HepG2 (cell line): ENCODE data around the gene TACC3. TPM values are rescaled to one million over a fixed set of nuclear protein-coding genes. Genes with fewer than 3 reads are reported as not detected.
A peak's percentile ranks its signal among the peaks of the same experiment; 100 is the strongest.

Source experiments
- CBX2 ChIP-seq, 2 experiments: fragments of 200-600 bp in 1 of 2; sonication (generic); formaldehyde crosslinking in 1 of 2; IDR thresholded peaks; 2 replicates each; pipeline versions ENCODE4 v1.7.0 to v1.8.1; 2018 to 2022; ENCODE audit warnings: low read depth in 2 of 2, low read length in 1 of 2, mild to moderate bottlenecking in 1 of 2, missing genetic modification reagents in 1 of 2
- HNRNPK ChIP-seq: fragments of 200-400 bp; formaldehyde crosslinking; IDR thresholded peaks from 2 replicates; pipeline ENCODE4 v1.6.1; 2018; ENCODE audit warnings: low read length, low read depth, moderate library complexity, mild to moderate bottlenecking; ENCODE audit not compliant: poor library complexity, severe bottlenecking
- KDM2A ChIP-seq: sonication (generic); formaldehyde crosslinking; IDR thresholded peaks from 2 replicates; pipeline ENCODE4 v1.4.0; 2020; ENCODE audit warnings: low read depth, missing genetic modification reagents, borderline replicate concordance
- RBAK ChIP-seq: sonication (generic); formaldehyde crosslinking; IDR thresholded peaks from 2 replicates; pipeline ENCODE4 v1.5.1; 2020; ENCODE audit warnings: mild to moderate bottlenecking, missing genetic modification reagents
- SYNCRIP ChIP-seq: fragments of 200-400 bp; formaldehyde crosslinking; IDR thresholded peaks from 2 replicates; pipeline ENCODE4 v1.6.1; 2018; ENCODE audit warnings: mild to moderate bottlenecking, low read depth, low read length; ENCODE audit not compliant: insufficient read depth
- ZBTB34 ChIP-seq: sonication (generic); formaldehyde crosslinking; IDR thresholded peaks from 2 replicates; pipeline ENCODE4 v1.8.0; 2022; ENCODE audit warnings: mild to moderate bottlenecking, missing genetic modification reagents
- ZNF280D ChIP-seq: sonication (generic); formaldehyde crosslinking; IDR thresholded peaks from 2 replicates; pipeline ENCODE4 v1.5.1; 2020; ENCODE audit warnings: mild to moderate bottlenecking, missing genetic modification reagents
- ZNF337 ChIP-seq: sonication (generic); formaldehyde crosslinking; IDR thresholded peaks from 2 replicates; pipeline ENCODE4 v1.5.1; 2020; ENCODE audit warnings: missing genetic modification reagents, low read depth, mild to moderate bottlenecking, borderline replicate concordance
- ZNF687 ChIP-seq: sonication (generic); formaldehyde crosslinking; IDR thresholded peaks from 2 replicates; pipeline ENCODE4 v1.5.1; 2020; ENCODE audit warnings: mild to moderate bottlenecking, missing genetic modification reagents, moderate library complexity
- polyA plus RNA-seq, 8 experiments: library from polyadenylated mRNA; depleted of rRNA in 3 of 8; stranded (reverse) in 7 of 8; unstranded in 1 of 8; fragments of >200 nt; fragmentation: Illumina TruSeq in 4 of 8; extraction: Trizol in 4 of 8; gene quantifications; 2 replicates each; pipeline versions ENCODE4 v1.2.1 to v1.2.3, GENCODE V29; 2011 to 2016; ENCODE audit warnings: low read depth in 4 of 8, missing spikeins in 1 of 8, mixed read lengths in 1 of 8; ENCODE audit not compliant: insufficient read depth in 1 of 8
- total RNA-seq, 5 experiments: library from RNA; depleted of rRNA; stranded (reverse); fragments of >200 nt; fragmentation: Illumina TruSeq; extraction: Trizol; gene quantifications; 2 replicates each; pipeline ENCODE4 v1.2.3, GENCODE V29; 2016; ENCODE audit warnings: low read depth in 1 of 5
- TF ChIP-seq, protein P1 (sequence below): sonication (generic); formaldehyde crosslinking; IDR thresholded peaks from 2 replicates; pipeline ENCODE4 v1.4.0; 2020; ENCODE audit warnings: missing genetic modification reagents
- TF ChIP-seq, protein P2 (sequence below): sonication (generic); formaldehyde crosslinking; conservative IDR thresholded peaks from 2 replicates; pipeline ENCODE4 v1.5.0; 2020; ENCODE audit warnings: missing genetic modification reagents
- TF ChIP-seq, protein P3 (sequence below): sonication (generic); formaldehyde crosslinking; IDR thresholded peaks from 2 replicates; pipeline ENCODE4 v1.4.0; 2020; ENCODE audit warnings: missing genetic modification reagents; ENCODE audit errors: not compliant biosample characterization

TACC3 gene
- total and polyA plus RNA-seq, 2 of the 13 experiments (the other 11 are each of a cell fraction or from before 2014, with no cell fraction given), result 20.3 to 21.2 TPM

DNA sequence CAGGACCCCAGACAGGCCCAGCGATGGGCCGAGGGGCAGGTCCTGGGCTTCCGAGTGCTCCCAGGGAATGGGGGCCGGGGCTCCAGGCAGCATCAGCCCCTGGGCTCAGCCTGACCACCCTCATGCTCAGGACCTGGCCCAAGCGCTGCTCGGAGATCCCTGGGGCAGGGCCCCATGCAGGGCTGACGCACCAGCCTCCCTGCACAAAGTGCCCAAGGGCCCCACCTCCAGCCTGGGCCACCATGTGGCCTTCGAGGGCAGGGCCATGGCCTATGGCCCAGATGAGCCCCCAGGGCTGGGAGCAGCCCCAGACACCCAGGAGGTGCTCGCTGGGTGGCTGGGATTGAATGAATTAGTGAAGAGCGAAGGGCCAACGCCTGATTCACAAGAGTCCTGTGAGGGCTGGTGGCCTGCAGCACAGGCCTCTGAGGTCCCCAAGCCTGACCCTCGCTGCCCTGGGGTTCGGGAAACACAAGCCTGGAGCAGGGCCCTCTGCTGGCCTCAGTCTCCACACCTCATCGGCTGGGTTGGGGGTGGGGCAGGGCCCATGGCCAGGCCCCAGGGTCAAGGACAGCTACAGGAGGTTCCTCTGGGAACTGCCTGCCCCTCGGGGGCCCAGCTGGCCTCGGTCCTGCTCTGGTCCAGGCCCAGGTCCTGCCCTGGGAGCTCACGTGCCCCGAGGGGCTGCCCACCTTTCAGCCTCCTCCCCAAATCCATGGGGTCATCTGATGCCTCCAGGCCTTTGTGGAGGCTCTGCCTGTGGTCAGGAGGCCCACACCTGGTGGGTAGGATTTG, 58.5 kb downstream of the TACC3 start (continued):
- peak; percentile 95 for TF ChIP-seq ZNF687 (CRISPR knock-in tag)
- peak; percentile 86 for TF ChIP-seq ZBTB34 (CRISPR knock-in tag)
- TF ChIP-seq, protein P1, sequence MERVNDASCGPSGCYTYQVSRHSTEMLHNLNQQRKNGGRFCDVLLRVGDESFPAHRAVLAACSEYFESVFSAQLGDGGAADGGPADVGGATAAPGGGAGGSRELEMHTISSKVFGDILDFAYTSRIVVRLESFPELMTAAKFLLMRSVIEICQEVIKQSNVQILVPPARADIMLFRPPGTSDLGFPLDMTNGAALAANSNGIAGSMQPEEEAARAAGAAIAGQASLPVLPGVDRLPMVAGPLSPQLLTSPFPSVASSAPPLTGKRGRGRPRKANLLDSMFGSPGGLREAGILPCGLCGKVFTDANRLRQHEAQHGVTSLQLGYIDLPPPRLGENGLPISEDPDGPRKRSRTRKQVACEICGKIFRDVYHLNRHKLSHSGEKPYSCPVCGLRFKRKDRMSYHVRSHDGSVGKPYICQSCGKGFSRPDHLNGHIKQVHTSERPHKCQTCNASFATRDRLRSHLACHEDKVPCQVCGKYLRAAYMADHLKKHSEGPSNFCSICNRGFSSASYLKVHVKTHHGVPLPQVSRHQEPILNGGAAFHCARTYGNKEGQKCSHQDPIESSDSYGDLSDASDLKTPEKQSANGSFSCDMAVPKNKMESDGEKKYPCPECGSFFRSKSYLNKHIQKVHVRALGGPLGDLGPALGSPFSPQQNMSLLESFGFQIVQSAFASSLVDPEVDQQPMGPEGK (CRISPR knock-in tag), result peak; percentile 97
- peak; percentile 72; the same call in 1 of the 2 replicates for TF ChIP-seq ZNF280D (CRISPR knock-in tag)
- TF ChIP-seq ZNF337 (CRISPR knock-in tag), result 0 out of 2 replicates have a peak, but pooled peaks have one; percentile 74
- TF ChIP-seq CBX2 (IDR thresholded peaks at IDR 0.05; ENCODE audit: low read depth, low read length), result no peak
- no peak for TF ChIP-seq CBX2 (CRISPR knock-in tag; IDR thresholded peaks at IDR 0.05; ENCODE audit: low read depth)
- TF ChIP-seq KDM2A (CRISPR knock-in tag), result peak; percentile 55; the same call in 1 of the 2 replicates
- TF ChIP-seq, protein P2, sequence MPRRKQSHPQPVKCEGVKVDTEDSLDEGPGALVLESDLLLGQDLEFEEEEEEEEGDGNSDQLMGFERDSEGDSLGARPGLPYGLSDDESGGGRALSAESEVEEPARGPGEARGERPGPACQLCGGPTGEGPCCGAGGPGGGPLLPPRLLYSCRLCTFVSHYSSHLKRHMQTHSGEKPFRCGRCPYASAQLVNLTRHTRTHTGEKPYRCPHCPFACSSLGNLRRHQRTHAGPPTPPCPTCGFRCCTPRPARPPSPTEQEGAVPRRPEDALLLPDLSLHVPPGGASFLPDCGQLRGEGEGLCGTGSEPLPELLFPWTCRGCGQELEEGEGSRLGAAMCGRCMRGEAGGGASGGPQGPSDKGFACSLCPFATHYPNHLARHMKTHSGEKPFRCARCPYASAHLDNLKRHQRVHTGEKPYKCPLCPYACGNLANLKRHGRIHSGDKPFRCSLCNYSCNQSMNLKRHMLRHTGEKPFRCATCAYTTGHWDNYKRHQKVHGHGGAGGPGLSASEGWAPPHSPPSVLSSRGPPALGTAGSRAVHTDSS (CRISPR knock-in tag), result no peak
- TF ChIP-seq RBAK (CRISPR knock-in tag), result no peak
- TF ChIP-seq, protein P3, sequence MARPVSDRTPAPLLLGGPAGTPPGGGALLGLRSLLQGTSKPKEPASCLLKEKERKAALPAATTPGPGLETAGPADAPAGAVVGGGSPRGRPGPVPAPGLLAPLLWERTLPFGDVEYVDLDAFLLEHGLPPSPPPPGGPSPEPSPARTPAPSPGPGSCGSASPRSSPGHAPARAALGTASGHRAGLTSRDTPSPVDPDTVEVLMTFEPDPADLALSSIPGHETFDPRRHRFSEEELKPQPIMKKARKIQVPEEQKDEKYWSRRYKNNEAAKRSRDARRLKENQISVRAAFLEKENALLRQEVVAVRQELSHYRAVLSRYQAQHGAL (CRISPR knock-in tag), result no peak
- TF ChIP-seq SYNCRIP, result no peak
- no peak for TF ChIP-seq HNRNPK
